Right lobe of liver (tissue), 6 donors: ENCODE data around the gene GPC5. TPM values are rescaled to one million over a fixed set of nuclear protein-coding genes. Genes with fewer than 3 reads are reported as not detected.
"Not testable (repeated sequence)": the region's sequence is repeated elsewhere in the genome, so short reads cannot be mapped to it uniquely, and the experiment has no call there.

Experiments used
- ATAC-seq, 4 donors: fragments of 200-7000 bp; cut with Tn5 transposase; one replicate each; pipeline ENCODE4 v1.9.1; 2020; ENCODE audit warnings: mild to moderate bottlenecking in 4 of 4, moderate library complexity in 4 of 4
- DNase-seq, 3 donors: peaks; one replicate each; pipeline ENCODE4 v3.0.0-alpha.2; 2020
- H3K27ac ChIP-seq, 3 donors: fragments of 200-600 bp; one replicate each; pipeline ENCODE4 v1.8.0; 2022
- H3K27me3 ChIP-seq, 2 donors: fragments of 200-600 bp; one replicate each; pipeline ENCODE4 v1.8.0; 2022
- H3K36me3 ChIP-seq, 4 donors: fragments of 200-600 bp; sonication (generic) in 1 of 4; one replicate each; pipeline versions ENCODE4 v1.5.1 to v1.8.0; 2017 to 2022; ENCODE audit warnings: control low read depth in 1 of 4
- H3K4me1 ChIP-seq, 4 donors: fragments of 200-600 bp; sonication (generic) in 1 of 4; one replicate each; pipeline versions ENCODE4 v1.5.1 to v1.8.0; 2017 to 2022; ENCODE audit warnings: control low read depth in 1 of 4
- H3K4me3 ChIP-seq, 3 donors: fragments of 200-600 bp; one replicate each; pipeline ENCODE4 v1.8.0; 2022
- H3K9me3 ChIP-seq, 4 donors: fragments of 200-600 bp; sonication (generic) in 1 of 4; one replicate each; pipeline versions ENCODE4 v1.5.1 to v1.8.0; 2017 to 2022; ENCODE audit warnings: control low read depth in 1 of 4
- POLR2A ChIP-seq: fragments of 450-650 bp; IDR thresholded peaks from one replicate; pipeline ENCODE4 v1.6.1; 2017; ENCODE audit warnings: antibody characterized with exemption, mild to moderate bottlenecking
- WGBS: methylation state at CpG from one replicate; pipeline ENCODE4 v1.1.6; 2018; ENCODE audit warnings: low coverage, low lambda C conversion rate; ENCODE audit not compliant: insufficient coverage; ENCODE audit errors: missing lambda C conversion rate; 5-methylcytosine and 5-hydroxymethylcytosine counted together
- intact Hi-C, 2 donors: fragments of 100-400 bp; cut with DNase I; formaldehyde crosslinking; loops; one replicate each; pipeline versions ENCODE4 v1.11.2 to v1.14.1; 2022
- total RNA-seq, 6 experiments: library from RNA; depleted of rRNA in 2 of 6; stranded (reverse); fragments of >200 nt in 2 of 6; fragmentation: NEBNext Ultra II Directional in 3 of 6; extraction: Animal tissue kit (Norgen Biotek cat#: 25700) in 3 of 6; gene quantifications; one replicate each; pipeline versions ENCODE4 v1.1.0 to v1.2.4, GENCODE V29; 2016 to 2023
- TF ChIP-seq, protein P1 (sequence below), 4 donors: fragments of 200-600 bp in 3 of 4; fragments of 450-650 bp in 1 of 4; IDR thresholded peaks; one replicate each; pipeline versions ENCODE4 v1.5.1 to v1.8.0; 2016 to 2022; ENCODE audit warnings: antibody characterized with exemption in 4 of 4, mild to moderate bottlenecking in 2 of 4
- donor health status: DM: no; HTN: yes; CAD: no.
- donor health status: DM: no; HTN: no; CAD: no.
- donor health status: DM: no; HTN: no; CAD: no.
- donor health status: DM: no; HTN: yes; CAD: no.
- donor health status: DM: no; HTN: yes; CAD: no.

Gene GPC5
- total RNA-seq, 6 experiments from 2014 or later: 0.12 to 0.99 (median 0.66) TPM

DNA sequence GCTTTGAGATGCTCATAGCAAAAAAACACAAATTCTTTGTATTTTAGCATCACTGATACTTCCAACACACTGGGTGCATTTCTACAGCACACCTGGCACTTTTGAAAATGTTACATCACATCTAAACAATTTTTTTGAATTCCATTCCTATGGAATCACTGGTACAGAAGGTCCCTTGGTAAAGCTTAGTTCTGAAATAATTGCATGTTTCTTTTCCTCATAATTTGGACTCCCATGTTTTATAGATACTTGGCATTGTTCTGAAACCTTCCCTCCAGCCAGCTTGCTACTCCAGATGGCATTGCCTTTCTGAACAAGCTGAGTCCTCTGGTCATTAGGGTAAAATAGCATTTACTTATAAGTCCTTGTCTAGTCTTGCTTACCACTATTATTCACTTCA lies 1346.8 kb downstream of the GPC5 start:
- Histone ChIP-seq H3K27ac (no peak overlapping the region), H3K4me3 (no peak overlapping the region), H3K4me1 (no peaks in the 10 kb centered on the region), H3K36me3 (no peaks in the 10 kb centered on the region), H3K9me3 (no peaks in the 10 kb centered on the region), H3K27me3 (no peaks in the 10 kb centered on the region)
- ATAC-seq (no peak), DNase-seq (no peak)
- intact Hi-C loops: no loop called here
- TF ChIP-seq, protein P1, sequence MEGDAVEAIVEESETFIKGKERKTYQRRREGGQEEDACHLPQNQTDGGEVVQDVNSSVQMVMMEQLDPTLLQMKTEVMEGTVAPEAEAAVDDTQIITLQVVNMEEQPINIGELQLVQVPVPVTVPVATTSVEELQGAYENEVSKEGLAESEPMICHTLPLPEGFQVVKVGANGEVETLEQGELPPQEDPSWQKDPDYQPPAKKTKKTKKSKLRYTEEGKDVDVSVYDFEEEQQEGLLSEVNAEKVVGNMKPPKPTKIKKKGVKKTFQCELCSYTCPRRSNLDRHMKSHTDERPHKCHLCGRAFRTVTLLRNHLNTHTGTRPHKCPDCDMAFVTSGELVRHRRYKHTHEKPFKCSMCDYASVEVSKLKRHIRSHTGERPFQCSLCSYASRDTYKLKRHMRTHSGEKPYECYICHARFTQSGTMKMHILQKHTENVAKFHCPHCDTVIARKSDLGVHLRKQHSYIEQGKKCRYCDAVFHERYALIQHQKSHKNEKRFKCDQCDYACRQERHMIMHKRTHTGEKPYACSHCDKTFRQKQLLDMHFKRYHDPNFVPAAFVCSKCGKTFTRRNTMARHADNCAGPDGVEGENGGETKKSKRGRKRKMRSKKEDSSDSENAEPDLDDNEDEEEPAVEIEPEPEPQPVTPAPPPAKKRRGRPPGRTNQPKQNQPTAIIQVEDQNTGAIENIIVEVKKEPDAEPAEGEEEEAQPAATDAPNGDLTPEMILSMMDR (IDR thresholded peaks at IDR 0.05): no peak
- TF ChIP-seq POLR2A: no peak

DNA sequence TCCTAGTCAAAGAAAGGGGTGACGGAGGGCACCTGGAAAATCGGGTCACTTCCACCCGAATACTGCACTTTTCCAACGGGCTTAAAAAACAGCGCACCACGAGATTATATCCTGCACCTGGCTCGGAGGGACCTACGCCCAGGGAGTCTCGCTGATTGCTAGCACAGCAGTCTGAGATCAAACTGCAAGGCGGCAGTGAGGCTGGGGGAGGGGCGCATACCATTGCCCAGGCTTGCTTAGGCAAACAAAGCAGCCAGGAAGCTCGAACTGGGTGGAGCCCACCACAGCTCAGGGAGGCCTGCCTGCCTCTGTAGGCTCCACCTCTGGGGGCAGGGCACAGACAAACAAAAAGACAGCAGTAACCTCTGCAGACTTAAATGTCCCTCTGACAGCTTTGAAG lies 1354.3 kb downstream of the GPC5 start:
- DNase-seq, H3K36me3 ChIP-seq, H3K9me3 ChIP-seq, intact Hi-C loops, H3K27ac ChIP-seq, ATAC-seq, H3K4me1 ChIP-seq, H3K27me3 ChIP-seq, H3K4me3 ChIP-seq: not testable (repeated sequence)
- 0% methylated on average over 1 of the region's 12 CpGs for WGBS

DNA sequence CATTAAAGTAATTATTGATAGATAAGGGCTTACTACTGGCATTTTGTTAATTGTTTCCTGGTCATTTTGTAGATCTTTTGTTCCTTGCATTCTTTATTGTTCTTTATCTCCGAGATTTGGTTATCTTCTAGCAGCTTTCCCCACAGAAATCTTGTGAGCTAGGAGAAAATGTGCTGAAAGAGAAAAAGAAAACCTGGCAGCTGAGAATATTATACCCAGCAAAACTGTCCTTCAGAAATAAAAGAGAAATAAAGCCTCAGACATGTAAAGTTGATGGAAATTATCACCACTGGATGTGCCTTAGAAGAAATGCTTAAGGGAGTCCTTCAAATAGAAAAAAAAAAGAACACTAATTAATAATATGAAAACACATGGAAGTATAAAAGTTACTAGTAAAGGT lies 1363.3 kb downstream of the GPC5 start:
- TF ChIP-seq, protein P1 (IDR thresholded peaks at IDR 0.05): no peak
- TF ChIP-seq POLR2A: no peak
- 35% methylated on average over 1 of the region's 1 CpG for WGBS
- no peak for DNase-seq

DNA sequence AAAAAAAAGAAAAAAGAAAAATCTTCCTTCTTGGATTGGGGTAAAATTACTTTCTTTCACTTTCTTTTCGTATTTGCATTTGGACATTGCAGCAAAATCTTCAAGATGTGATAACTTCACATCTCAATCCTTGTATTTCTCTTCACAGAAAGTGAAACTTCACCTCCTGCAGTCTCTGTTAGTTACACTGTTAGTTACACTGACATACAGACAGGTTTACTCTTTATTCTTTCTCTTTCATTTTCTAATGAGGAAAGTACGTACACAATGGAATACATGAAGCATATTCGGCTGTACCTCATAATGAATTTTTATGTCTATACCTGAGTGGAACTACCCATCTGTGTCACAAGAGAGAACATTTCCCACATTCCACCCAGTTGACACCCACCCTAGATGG lies 1369.0 kb downstream of the GPC5 start:
- Histone ChIP-seq H3K27ac (no peak overlapping the region), H3K4me1 (no peaks in the 10 kb centered on the region), H3K4me3 (no peak overlapping the region), H3K9me3 (peaks cover 0 to 4% (median 0%) of the 10 kb centered on the region in 4 donors), H3K36me3 (no peaks in the 10 kb centered on the region), H3K27me3 (no peaks in the 10 kb centered on the region)
- intact Hi-C loops: no loop called here
- ATAC-seq (no peak), DNase-seq (no peak)
- 59% methylated on average over 3 of the region's 3 CpGs for WGBS
- no peak for TF ChIP-seq POLR2A
- TF ChIP-seq, protein P1 (IDR thresholded peaks at IDR 0.05): no peak

More for the DNA sequence above, 1363.3 kb downstream of the GPC5 start:
- Histone ChIP-seq H3K27ac (no peak overlapping the region), H3K9me3 (peaks cover 0 to 7% (median 3%) of the 10 kb centered on the region in 4 donors), H3K4me3 (no peak overlapping the region), H3K36me3 (no peaks in the 10 kb centered on the region), H3K27me3 (no peaks in the 10 kb centered on the region), H3K4me1 (no peaks in the 10 kb centered on the region)
- intact Hi-C loops: no loop called here
- no peak for ATAC-seq

DNA sequence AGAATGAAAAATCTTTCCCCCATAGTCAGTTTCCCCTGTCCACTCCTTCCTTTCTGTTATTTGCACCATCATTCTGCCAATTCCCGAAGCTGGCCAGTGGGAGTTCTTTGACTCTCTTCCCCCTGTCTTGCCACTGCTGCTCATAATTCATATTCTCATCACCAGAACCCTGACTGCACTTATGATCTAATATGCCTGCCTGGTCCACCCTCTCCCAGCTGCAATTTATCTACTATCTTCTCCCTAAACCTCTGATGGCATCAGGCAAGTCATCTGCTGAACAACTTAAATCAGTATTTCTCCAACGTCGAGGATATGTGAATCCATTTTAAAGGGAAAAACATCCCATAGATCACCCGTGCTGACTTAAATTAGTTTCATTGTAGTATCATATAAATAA lies 1370.2 kb downstream of the GPC5 start:
- WGBS: 64% methylated on average over 4 of the region's 4 CpGs
- Histone ChIP-seq H3K36me3 (no peaks in the 10 kb centered on the region), H3K4me1 (no peaks in the 10 kb centered on the region)

More for the DNA sequence above, 1370.2 kb downstream of the GPC5 start:
- Histone ChIP-seq H3K9me3 (no peaks in the 10 kb centered on the region), H3K4me3 (no peak overlapping the region), H3K27me3 (no peaks in the 10 kb centered on the region), H3K27ac (no peak overlapping the region)
- ATAC-seq (no peak), DNase-seq (no peak)
- intact Hi-C loops: no loop called here
- no peak for TF ChIP-seq POLR2A
- TF ChIP-seq, protein P1 (IDR thresholded peaks at IDR 0.05): no peak
